ENCODE measurements around the gene DLD.
"Not testable (repeated sequence)": the region's sequence is repeated elsewhere in the genome, so short reads cannot be mapped to it uniquely, and the experiment has no call there.

The DLD gene

DNA sequence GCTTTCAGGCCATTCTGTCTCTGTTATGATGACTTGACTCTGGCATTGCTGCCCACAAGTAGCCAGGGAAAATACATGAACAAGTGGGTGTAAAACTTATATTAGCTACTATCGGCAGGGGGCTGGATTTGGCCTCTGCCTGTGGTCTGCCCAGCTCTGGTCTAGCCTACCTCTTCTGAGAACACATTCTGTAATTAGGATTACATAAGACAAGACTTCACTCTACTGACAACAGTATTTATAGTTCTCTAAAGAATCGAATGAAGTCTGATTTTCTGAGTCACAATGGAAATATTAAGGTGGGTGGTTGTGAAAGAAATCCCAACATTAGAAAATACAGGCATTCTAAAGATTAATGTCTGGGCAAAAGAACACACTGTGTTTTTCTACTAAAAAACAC, 55.5 kb downstream of the DLD start:
- DNase-seq = no peak

DNA sequence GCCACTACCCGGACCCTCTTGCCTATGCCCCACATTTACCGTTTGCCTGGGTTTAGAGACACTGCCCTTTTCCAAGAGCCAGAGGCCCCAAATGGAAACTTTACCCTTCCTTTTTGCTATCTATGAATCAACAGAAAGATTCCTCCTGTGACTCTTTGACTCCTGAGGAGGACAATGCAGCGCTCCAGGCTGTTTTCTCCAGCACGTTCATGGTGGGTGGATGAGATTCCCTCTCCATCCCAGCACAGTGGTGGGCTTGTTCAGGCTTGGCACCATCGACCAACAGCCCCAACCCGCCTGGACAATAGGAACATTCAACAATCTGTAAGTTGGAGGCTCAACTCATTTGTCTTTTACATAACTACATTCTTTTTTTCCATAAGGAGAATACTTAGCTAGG, 55.9 kb downstream of the DLD start:
- DNase-seq = no peak

DNA sequence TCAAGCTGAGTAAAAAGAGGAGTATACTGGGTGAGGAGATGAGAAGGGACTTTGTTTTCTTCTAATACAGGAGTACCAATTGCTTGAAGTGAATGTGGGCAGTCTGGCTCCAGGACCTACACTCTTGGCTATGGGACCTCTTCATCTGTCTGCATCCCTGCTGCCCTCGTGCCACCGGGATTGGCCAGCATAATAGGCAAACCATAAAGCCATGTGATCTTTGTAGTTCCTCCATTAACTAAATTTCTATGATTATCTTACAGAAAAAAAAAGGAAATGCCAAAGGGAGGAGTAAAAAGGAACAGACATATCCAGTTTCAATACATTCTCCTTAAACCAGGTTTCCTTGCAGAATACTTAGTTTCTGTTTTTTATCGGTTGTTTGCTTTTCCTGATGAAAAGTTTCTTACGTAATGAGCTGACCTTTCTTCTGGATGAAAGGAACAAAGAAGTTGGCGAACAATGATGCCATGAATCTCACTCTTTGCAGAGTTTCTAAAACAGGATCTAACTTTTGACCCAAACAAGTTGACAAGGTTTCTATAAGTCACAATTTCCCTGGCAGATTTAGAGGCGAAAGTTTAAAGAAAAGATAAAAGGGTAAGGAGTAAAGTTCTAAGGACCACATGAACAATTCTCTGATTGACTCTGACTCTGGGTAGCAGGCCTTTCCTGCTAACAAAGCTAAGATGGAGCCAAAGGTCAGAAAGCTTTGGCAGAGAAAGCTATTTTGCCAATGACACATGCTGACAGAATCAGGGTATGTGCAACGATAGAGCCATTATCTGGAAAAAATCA, 57.9 kb downstream of the DLD start:
- DNase-seq = no peak

DNA sequence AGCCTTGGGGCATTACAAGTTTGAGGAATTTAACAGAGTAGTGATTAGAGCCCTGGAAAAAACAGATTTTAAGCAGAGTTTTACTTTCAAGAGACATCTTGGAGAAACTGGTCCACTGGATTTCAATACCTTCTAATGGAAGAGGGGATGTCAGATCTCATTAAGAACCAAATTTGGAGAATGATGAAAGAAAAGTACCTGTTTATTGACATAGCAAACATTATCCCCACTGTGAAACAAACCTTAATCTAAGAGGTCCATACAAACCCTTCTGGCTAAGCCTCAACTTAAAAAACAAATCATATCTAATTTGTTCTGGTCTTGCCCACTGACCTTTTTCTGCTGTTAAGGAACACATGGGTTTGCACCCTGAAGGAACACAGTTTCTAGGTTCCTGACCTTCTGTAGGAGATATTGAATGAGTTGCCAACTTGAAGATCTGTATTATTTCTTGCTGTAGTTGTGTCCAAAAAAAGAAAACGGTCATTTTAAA, 58.5 kb downstream of the DLD start:
- DNase-seq = no peak

DNA sequence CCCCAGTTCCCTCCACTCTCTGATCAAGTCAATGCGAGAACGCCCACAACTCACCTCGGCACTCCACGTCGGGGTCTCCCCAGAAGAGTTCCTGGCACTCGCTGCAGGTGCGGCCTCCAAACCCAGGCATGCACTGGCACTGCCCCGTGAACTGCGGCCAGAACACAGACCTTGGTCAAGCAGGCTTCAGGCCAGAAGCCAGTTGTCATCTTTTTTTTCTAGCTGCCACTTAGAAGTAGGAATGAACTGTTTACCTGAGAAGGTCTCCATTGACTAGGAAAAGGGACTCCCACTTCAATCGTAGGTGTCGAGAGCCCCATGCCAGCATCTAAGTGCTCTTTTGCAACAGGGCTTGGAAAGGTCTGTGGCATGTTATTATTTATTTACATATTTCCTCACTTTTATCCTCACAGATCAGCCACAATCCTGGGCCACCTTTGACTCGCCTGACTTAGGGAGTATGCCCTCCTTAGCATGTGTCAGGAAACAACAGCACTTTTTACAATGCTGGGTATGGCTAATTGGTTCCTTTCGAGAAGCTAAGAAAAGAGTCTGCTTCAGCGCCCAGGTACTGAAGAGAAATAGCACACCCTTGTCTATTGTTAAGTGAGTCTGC, 60.3 kb downstream of the DLD start:
- no peak for DNase-seq

DNA sequence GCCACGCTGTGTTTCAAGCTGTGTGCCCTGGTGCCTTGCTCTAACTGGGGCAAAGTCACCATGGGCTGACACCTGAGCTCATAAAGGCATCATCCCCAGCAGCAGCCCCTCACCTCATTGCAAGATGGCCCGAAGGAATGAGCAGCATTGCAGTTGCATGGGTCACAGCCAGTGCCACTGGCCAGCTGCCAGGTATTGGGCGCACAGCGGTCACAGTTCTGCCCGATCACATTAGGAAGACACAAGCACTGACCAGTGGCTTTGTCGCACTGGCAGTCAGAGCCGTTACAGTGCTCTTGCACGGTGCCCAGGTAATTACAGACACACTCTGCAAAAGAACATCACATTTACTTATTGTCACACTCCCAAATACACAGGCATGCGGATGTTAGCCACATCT, 60.9 kb downstream of the DLD start:
- DNase-seq = no peak

DNA sequence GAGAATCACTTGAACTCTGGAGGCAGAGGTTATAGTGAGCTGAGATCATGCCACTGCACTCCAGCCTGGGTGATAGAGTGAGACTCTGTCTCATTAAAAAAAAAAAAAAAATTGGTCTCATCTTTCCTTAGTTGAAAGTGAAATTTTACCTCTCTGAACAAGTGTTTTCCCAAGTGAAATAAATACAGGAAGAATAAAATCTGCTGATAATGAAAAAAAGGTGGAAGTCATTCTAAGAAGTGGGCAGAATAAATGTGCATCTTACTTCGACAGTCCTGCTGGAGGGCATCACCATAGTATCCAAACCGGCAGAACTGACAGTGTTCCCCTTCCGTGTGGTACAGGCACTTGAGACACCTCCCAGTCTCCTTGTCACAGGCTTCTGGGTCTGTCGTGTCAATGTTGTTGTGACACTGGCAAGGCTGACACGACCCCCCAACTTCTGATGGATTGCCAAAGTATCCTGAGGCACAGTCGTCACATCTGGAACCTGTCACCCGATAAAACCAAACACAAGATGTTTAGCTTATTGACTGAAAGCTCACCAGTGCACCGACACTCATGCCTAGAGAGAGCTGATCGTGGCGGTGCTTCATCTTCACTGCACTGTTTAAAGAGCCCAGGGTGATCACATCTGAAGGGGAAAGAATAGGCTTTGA, 62.4 kb downstream of the DLD start:
- no peak for DNase-seq

DNA sequence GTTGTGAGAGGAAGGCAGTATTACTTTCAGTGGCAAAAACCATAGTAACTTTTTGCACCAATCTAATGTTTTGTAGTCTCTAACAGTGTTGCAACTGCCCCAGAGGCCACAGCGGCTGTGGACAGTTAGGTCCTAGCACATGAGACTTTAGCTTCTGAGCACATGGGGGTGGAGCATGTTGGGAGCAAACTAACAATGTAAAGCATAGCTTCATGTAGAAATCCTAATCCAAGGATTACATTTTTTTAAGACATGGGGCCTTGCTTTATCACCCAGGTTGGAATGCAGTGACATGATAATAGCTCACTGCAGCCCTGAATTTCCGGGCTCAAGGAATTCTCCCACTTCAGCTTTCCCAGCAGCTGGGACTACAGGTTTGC, 62.9 kb downstream of the DLD start:
- DNase-seq = no peak

DNA sequence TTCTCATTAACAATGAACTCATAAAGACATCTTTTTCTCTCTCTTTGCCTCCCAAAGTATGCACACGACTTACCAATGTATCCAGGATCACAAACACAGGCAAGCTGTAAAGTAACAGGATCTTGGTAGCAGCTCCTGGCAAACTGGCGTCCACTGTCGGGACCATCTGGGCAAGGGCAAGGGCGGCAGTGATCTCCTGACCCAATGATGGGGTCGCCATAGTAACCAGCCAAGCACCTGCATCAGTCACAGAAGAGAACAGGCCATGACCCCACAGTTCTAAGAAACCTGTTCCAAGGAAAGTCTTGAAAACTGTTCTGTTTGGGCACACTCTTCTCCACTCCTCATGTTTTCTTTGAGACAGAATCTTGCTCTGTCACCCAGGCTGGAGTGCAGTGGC, 64.4 kb downstream of the DLD start:
- DNase-seq = no peak

DNA sequence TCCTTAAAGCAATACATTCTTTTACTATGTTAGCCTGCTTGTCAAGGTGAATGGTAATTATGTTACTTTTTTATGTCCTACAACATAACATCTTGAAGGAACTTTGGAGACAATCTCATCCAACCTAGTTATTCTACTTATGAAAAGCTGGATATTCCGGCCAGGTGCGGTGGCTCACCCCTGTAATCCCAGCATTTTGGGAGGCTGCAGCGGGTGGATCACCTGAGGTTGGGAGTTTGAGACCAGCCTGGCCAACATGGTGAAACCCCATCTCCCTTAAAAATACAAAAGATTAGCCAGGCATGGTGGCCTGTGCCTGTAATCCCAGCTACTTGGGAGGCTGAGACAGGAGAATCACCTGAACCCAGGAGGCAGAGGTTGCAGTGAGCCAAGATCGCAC, 66.0 kb downstream of the DLD start:
- DNase-seq = not testable (repeated sequence)

DNA sequence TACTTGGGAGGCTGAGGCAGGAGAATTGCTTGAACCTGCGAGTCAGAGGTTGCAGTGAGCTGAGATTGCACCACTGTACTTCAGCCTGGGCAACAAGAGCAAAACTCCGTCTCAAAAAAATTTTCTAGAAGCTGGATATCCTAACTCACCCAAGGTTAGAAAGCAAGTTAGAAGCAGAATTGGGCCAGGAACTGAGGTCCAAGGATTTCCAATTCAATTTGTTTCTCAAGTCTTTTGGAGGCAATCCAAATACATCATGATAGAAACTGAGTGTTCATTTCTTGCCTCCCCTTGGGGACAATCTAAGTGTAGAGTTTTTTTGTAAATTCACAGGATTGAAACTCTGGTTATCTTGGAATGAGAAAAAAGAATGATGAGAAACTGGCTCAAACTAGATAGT, 66.5 kb downstream of the DLD start:
- no peak for DNase-seq

DNA sequence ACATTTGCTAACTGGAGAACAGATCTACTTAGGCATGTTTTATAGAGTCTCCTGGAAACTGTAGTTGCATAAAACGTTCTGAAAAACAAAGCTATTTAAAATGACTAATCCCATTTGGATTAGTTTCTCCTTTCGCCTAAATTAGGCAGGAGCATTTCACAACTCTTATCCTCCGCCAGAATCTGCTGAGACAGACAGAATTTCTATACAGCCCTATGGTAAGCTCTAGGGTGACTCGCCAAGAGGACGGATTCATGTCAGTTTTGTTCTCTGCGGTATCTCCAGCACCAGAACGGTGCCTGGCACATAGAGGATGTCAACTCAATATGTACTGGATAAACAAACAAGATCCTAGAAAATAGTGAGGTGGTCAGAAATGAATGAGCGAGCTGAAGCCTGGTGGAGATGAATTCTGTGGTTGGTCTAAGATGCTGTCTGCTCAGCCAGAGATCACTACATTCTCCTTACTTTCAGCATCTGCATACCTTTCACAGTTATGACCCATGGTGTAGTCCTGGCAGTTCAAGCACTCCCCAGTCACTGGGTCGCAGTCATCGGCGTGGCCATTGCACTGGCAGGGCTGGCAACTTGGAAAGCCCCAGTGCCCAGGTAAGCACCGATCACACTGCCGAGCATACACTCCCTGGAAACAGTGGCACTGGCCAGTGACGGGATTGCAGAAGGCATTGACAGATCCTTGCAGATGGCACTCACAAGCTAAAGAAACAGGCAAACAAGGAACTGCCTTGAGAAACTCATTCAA, 68.0 kb downstream of the DLD start:
- DNase-seq = no peak

DNA sequence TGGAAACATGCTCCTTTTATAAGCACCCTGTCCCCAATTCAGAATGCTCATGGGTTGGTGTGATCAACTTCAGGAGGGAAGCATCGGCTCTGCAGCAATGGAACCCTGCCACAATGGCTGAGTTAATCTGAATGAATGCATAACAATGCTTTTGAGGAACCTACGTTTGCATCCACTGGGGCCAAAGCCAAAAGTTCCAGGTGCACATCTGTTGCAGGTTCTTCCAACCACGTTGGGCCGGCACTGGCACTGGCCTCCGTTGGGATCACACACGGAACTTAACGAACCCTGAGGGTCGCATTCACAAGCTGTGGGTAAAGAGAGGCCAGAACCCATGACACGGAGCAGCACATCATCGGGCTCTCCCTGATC, 68.5 kb downstream of the DLD start:
- DNase-seq = no peak

DNA sequence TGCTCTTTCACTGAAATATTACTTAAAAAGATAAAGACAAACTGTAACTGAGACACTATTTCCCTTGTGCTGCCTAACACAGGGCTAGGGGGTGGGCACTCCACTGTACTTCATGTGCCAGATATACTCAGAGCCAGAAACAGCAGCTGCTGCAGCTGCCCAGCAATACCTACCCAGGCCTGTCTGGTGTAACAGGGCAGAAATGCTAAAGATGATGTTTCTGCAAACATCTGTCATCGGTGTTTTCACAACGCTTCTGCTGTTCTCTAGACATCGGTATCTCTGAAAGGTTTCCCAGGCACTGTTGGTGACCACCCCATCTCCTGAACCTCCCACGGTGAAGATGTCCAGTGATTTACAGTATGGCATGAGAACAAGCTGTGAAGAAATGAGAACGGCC, 69.3 kb downstream of the DLD start:
- no peak for DNase-seq

DNA sequence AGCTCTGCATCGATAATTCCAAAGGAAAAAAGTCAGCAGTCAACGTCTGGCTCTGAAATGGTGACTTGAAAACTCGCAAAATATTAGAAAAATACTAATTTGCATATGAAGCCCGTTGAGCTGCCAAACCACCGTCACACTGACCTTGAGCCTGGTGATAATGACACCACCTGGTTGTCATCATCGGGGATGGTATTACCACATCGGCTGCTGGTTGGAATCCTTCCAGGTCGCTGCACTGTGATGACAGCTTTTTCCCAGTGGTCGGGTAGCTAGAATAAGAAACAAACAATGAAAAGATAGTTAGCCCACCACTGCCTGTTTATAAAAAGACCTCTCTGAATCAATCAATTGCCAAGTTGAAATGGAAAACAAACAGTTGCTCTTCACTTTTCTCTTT, 70.4 kb downstream of the DLD start:
- no peak for DNase-seq

DNA sequence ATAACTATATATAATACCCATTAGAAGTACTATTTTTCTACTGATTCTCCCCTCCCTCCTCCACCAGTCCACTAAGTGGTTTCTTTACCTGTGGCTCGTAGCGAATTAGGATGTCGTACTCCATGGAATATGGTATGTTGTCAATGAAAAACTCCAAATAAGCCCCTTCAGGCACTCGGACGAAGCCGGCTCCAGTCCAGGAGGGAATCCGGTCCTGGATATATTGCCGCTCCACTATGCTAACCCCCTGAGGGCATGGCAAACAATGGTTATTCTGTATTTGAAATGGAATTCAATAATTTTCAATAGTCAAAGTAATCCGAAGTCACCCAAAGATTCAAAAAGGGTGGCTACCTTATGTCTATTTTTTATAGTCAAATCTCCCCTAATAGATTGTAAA, 71.8 kb downstream of the DLD start:
- DNase-seq = no peak

DNA sequence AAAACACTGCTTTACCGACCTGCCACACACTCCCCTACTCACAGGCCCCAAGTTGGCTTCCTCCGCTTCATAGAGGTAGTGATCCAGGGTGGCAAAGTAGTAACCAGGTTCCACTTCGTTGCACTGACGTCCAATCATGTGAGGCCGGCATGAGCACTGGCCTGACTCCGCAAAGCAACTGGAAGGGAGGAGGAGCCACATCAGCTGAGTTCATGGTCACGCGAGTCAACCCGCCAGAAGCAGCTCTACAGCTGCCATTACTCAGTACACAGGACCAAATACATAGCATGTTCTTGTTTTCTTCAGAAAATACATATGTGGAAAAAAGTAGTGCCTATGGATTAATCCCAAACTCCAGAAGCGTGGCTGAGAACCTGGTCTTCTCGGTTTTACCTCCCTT, 73.5 kb downstream of the DLD start:
- DNase-seq = no peak

DNA sequence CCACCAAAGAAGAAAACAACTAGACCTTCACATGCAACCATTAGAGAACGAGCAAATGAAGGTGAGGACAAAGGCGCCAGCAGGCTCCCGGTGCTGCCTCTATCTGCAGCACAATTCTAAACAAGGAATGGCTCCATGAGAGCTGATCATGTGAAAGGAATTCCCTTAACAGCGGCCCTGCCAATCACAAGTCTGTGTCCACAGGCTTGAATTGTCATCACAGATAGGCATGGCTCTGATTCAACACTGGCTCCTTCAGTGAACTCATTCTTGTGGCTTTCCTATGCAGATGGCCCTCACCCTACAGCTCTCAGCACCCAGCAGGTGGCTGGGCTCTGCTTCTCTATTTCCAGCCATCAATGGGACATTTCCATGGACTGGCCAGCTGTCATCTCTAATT, 75.7 kb downstream of the DLD start:
- no peak for DNase-seq

DNA sequence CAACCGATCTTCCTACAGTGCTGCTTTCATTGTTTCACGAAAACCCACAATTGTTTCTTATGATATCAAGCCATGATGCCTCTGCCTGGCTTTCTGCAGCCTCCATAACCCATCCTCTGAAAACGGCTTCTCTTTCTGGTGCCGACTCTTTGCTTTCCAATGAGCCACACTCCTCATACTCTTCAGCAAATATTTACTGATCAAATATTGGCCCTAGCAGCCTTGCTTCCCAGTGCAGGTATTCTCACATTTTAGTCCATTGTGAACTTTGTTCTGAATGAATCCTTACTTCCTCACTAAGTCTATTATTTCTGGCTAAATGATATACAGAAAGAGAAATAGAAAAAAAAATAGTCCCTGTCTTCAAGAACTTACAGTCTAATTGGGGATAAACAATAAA, 76.4 kb downstream of the DLD start:
- DNase-seq = no peak

DNA sequence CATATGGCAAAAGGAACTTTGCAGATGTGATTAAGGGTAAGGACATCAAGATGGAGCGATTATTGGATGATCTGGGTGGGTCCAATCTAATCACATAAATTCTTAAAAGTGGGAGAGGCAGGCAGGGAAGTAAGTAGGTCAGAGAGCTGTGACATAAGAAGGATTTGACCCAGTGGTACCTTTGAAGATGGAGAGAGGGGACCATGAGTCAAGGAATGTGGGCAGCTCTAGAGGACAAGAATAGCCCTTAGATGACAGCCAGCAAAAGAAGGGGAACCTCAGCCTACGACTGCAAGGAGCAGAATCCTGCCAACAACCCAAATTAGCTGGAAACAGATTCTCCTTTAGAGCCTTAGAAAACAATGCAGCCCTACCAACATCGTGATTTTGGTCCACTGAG, 77.5 kb downstream of the DLD start:
- DNase-seq = no peak

DNA sequence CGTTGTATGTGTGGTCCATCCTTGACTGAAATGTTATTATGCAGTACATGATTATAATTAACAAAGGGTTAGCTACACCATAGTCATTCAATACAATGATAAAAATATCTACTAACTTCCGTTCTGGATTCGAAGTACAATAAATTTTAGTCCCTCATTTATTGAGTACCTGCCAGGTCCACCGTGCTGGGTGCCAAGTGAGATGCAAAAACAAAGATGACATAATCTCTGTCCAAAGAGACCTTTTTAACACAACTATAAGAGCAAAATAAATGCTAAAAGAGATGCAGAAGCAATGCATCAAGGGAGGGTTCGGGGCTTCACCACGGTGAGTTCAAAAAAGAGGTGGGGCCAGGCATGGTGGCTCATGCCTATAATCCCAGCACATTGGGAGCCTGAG, 78.9 kb downstream of the DLD start:
- no peak for DNase-seq
